ENCODE results near the gene CRTAC1.

GRCh38 chr10:97999923-98000248, 30.5 kb downstream of the CRTAC1 start:
- no peak for TF ChIP-seq MAX (CRISPR knock-in tag; IDR thresholded peaks at IDR 0.05)
- TF ChIP-seq CTCF (IDR thresholded peaks at IDR 0.05), result no peak
- no peak for TF ChIP-seq STAT6 (CRISPR knock-in tag; conservative IDR thresholded peaks at IDR 0.05; ENCODE audit: low read depth)
- no peak for TF ChIP-seq USF1 (CRISPR knock-in tag; IDR thresholded peaks at IDR 0.05)
- no peak for TF ChIP-seq KAT7 (CRISPR knock-in tag; IDR thresholded peaks at IDR 0.05; ENCODE audit: borderline replicate concordance)
- TF ChIP-seq CREB1 (CRISPR knock-in tag; IDR thresholded peaks at IDR 0.05), result no peak
- TF ChIP-seq E2F5 (CRISPR knock-in tag; IDR thresholded peaks at IDR 0.05), result no peak
- TF ChIP-seq TEAD4 (CRISPR knock-in tag; IDR thresholded peaks at IDR 0.05), result no peak
- TF ChIP-seq PREB (CRISPR knock-in tag; IDR thresholded peaks at IDR 0.05; ENCODE audit: borderline replicate concordance), result no peak

Data from WTC11 (cell line).